KMS-11 (cell line): ENCODE data around the gene GPRASP3.
"Not testable (repeated sequence)": the region's sequence is repeated elsewhere in the genome, so short reads cannot be mapped to it uniquely, and the experiment has no call there.

Experiments used
- H2AFZ ChIP-seq: fragments of 200-600 bp; sonication (generic); 2 replicates; pipeline ENCODE4 v1.6.1; 2016; ENCODE audit warnings: antibody characterized with exemption, mixed run types, low read depth
- H3K27ac ChIP-seq: fragments of 200-600 bp; sonication (generic); 2 replicates; pipeline ENCODE4 v1.6.1; 2016; ENCODE audit warnings: mild to moderate bottlenecking, mixed run types
- H3K27me3 ChIP-seq: fragments of 200-600 bp; sonication (generic); 2 replicates; pipeline ENCODE4 v1.6.1; 2017; ENCODE audit warnings: mild to moderate bottlenecking, low read depth, mixed run types, moderate library complexity; ENCODE audit not compliant: insufficient read depth
- H3K36me3 ChIP-seq: fragments of 200-600 bp; sonication (generic); 2 replicates; pipeline ENCODE4 v1.6.1; 2017; ENCODE audit warnings: mild to moderate bottlenecking, mixed run types; ENCODE audit not compliant: insufficient read depth
- H3K4me1 ChIP-seq: fragments of 200-600 bp; sonication (generic); 2 replicates; pipeline ENCODE4 v1.6.1; 2016; ENCODE audit warnings: mild to moderate bottlenecking, low read depth, mixed run types; ENCODE audit not compliant: poor library complexity, severe bottlenecking
- H3K4me2 ChIP-seq: fragments of 200-600 bp; sonication (generic); 2 replicates; pipeline ENCODE4 v1.7.0; 2016; ENCODE audit warnings: mild to moderate bottlenecking, mixed run types
- H3K4me3 ChIP-seq: fragments of 200-600 bp; sonication (generic); IDR thresholded peaks from 2 replicates; pipeline ENCODE4 v1.6.1; 2017; ENCODE audit warnings: low read depth, low read length, mixed read lengths; ENCODE audit not compliant: insufficient read depth
- H3K79me2 ChIP-seq: fragments of 200-600 bp; sonication (generic); 2 replicates; pipeline ENCODE4 v1.6.1; 2016; ENCODE audit warnings: low read depth, mixed run types; ENCODE audit not compliant: insufficient read depth
- H3K9ac ChIP-seq: fragments of 200-600 bp; sonication (generic); 2 replicates; pipeline ENCODE4 v1.6.1; 2016; ENCODE audit warnings: mild to moderate bottlenecking, mixed run types
- H4K20me1 ChIP-seq: fragments of 200-600 bp; sonication (generic); 2 replicates; pipeline ENCODE4 v1.6.1; 2016; ENCODE audit warnings: mild to moderate bottlenecking, mixed run types; ENCODE audit not compliant: insufficient read depth
- CTCF ChIP-seq: fragments of 200-600 bp; sonication (generic); conservative IDR thresholded peaks from 2 replicates; pipeline ENCODE4 v1.6.1; 2017; ENCODE audit warnings: low read depth, mild to moderate bottlenecking, antibody characterized with exemption, low read length, moderate library complexity, mixed read lengths

The GPRASP3 gene

DNA sequence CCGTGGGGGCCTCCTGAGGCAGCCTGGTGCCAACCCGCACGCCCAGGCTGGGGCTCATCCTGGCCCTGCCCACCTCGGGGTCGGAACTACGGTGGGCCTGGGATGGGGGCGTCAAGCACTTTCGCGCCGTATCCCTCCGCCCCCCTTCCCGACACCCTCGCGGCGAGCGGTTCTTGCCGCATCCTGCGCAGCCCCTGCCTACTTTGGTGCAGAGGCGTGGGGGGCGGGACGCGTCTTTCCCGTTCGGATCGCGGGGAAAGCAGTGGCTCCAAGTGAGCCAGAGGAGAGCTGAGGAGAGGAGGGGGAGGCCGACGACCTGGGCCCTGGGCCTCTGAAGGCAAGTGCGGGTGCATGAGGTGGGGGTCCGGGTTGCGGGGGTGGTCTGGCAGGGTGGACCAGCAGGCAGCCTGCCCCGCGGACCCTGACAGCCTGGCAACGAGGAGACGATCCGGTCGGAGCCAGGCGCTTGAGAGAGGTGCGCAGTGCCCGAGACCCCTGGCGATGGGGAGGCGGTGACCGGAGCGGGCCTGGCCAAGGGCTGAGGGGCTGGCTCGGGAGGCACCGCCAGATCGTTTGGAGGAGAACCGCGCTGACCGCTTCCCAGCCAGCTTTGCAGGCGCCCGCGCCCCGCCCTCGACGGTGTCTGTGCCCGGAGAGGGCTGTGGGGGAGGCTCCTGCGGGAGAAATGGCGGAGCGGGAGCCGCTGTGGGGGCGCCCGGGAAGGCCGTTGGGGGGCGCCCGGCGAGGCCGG, 8.2 kb upstream of the GPRASP3 start, which contains the start of gene GPRASP2:
Gene GPRASP2, plus strand, starts transcription at position 233 of the 751 bp plus-strand sequence. CDS start 2,422 bp downstream, outside the sequence.
- Histone ChIP-seq H3K4me2 (peak within 1 kb of the TSS; percentile 73; the same call in 1 of the 2 replicates), H3K27ac (no peak within 1 kb of the TSS), H3K79me2 (no peaks in the 10 kb centered on the region), H4K20me1 (no peaks in the 10 kb centered on the region), H3K4me3 (no peak within 1 kb of the TSS), H3K9ac (peak within 1 kb of the TSS; percentile 76), H3K27me3 (no peaks in the 10 kb centered on the region), H3K4me1 (no peaks in the 10 kb centered on the region), H2AFZ (peak within 1 kb of the TSS; percentile 90), H3K36me3 (no peaks in the 10 kb centered on the region)
- no peak for TF ChIP-seq CTCF

GRCh38 chrX:102712981-102713625, 7.4 kb upstream of the GPRASP3 start:
- Histone ChIP-seq H3K36me3 (no peaks in the 10 kb centered on the region), H3K4me1 (no peaks in the 10 kb centered on the region), H3K27me3 (no peaks in the 10 kb centered on the region), H4K20me1 (no peaks in the 10 kb centered on the region), H3K9ac (peak overlapping the region; percentile 76), H2AFZ (peak overlapping the region; percentile 90), H3K4me2 (peak overlapping the region; percentile 73; the same call in 1 of the 2 replicates), H3K4me3 (no peak overlapping the region), H3K27ac (no peak overlapping the region), H3K79me2 (no peaks in the 10 kb centered on the region)
- peak; percentile 64 for TF ChIP-seq CTCF

DNA sequence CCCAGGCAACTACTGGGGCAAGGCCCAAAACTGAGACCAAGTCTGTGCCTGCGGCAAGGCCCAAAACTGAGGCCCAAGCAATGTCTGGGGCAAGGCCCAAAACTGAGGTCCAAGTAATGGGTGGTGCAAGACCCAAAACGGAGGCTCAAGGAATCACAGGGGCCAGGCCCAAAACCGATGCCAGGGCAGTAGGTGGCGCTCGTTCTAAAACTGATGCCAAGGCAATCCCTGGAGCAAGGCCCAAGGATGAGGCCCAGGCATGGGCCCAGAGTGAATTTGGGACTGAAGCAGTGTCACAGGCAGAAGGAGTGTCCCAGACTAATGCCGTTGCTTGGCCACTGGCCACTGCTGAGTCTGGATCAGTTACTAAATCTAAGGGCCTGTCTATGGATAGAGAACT, 5.5 kb upstream of the GPRASP3 start:
- Histone ChIP-seq H3K27ac (no peak overlapping the region), H3K4me1 (peaks cover 5% of the 10 kb centered on the region), H3K36me3 (no peaks in the 10 kb centered on the region), H3K27me3 (no peaks in the 10 kb centered on the region), H4K20me1 (no peaks in the 10 kb centered on the region), H3K79me2 (no peaks in the 10 kb centered on the region), H3K9ac (no peak overlapping the region), H2AFZ (no peak overlapping the region), H3K4me2 (no peak overlapping the region), H3K4me3 (no peak overlapping the region)
- TF ChIP-seq CTCF: no peak

GRCh38 chrX:102715967-102716366, 4.6 kb upstream of the GPRASP3 start:
- TF ChIP-seq CTCF: no peak

DNA sequence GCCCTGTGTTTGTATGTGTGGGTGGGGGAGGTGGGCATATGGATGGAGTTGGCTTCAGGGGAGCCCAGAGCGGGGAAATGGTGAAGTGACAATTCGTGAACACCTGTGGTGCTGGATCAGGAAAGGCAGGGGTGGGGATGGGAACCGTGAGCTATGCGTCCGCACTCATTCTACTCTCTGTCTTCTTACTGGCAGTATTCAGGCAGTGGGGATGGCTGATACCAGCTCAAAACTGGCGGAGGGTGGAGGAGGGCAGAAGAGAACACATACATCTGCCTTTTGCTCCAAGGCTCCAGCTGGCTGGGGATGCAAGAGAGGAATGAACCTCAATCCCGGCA, 595 bp downstream of the GPRASP3 start:
- not testable (repeated sequence) for H4K20me1 ChIP-seq, H3K4me3 ChIP-seq, H3K27me3 ChIP-seq, H3K79me2 ChIP-seq, H3K9ac ChIP-seq, H3K27ac ChIP-seq, H3K36me3 ChIP-seq, H3K4me1 ChIP-seq
- H3K4me2 ChIP-seq: peak overlapping the region; percentile 71; the same call in 1 of the 2 replicates
- H2AFZ ChIP-seq: peak overlapping the region; percentile 83

More at GRCh38 chrX:102715967-102716366, 4.6 kb upstream of the GPRASP3 start:
- Histone ChIP-seq H3K27ac (no peak overlapping the region), H2AFZ (no peak overlapping the region), H3K36me3 (no peaks in the 10 kb centered on the region), H3K79me2 (no peaks in the 10 kb centered on the region), H4K20me1 (no peaks in the 10 kb centered on the region), H3K4me3 (no peak overlapping the region), H3K4me1 (peaks cover 5% of the 10 kb centered on the region), H3K4me2 (no peak overlapping the region), H3K27me3 (no peaks in the 10 kb centered on the region), H3K9ac (no peak overlapping the region)
